Natural killer cell treated with Interleukin-12 subunit alpha and Interleukin-12 subunit beta and Interleukin-15 and Interleukin-18, amount 100 ng/mL, for 72 hours (primary cell): ENCODE results near the gene FH. TPM values are rescaled to one million over a fixed set of nuclear protein-coding genes. Genes with fewer than 3 reads are reported as not detected.

ENCODE experiments used
- ATAC-seq, 2 donors: fragments of 150-1000 bp; cut with Tn5 transposase in 1 of 2; sonication (Bioruptor Pico), chemical (Tn5 transposase) in 1 of 2; 2 replicates each; pipeline ENCODE4 v1.10.0; 2021
- DNase-seq: peaks from one replicate; pipeline ENCODE4 v3.0.0; 2022; ENCODE audit warnings: low spot score
- H3K27ac Mint-ChIP-seq, 2 donors: 1 replicate in 1 of 2; 2 replicates in 1 of 2; pipeline ENCODE4 v1.8.0; 2022; ENCODE audit warnings: mixed read lengths in 2 of 2, mild to moderate bottlenecking in 1 of 2, moderate library complexity in 1 of 2
- H3K27me3 Mint-ChIP-seq, 2 donors: 1 replicate in 1 of 2; 2 replicates in 1 of 2; pipeline ENCODE4 v1.8.0; 2022; ENCODE audit warnings: mixed read lengths in 2 of 2
- H3K36me3 Mint-ChIP-seq: one replicate; pipeline ENCODE4 v1.8.0; 2022; ENCODE audit warnings: mixed read lengths
- H3K4me1 Mint-ChIP-seq, 2 donors: 1 replicate in 1 of 2; 2 replicates in 1 of 2; pipeline ENCODE4 v1.8.0; 2022; ENCODE audit warnings: low read depth in 2 of 2, mixed read lengths in 2 of 2, mild to moderate bottlenecking in 1 of 2
- H3K4me3 Mint-ChIP-seq: one replicate; pipeline ENCODE4 v1.8.0; 2022; ENCODE audit warnings: mixed read lengths
- H3K9me3 Mint-ChIP-seq: 2 replicates; pipeline ENCODE4 v1.8.0; 2022; ENCODE audit warnings: mixed read lengths
- total RNA-seq, 2 donors: library from RNA; stranded (reverse); gene quantifications; one replicate each; pipeline ENCODE4 v1.2.3, GENCODE V29; 2022

The FH gene
- total RNA-seq, 2 donors from 2014 or later = 53.8 to 63.6 TPM

- H3K36me3 Mint-ChIP-seq = peaks cover 42% of the 10 kb centered on the region
- no peak for DNase-seq
- H3K4me1 Mint-ChIP-seq = no peaks in the 10 kb centered on the region
- no peak overlapping the region for H3K4me3 Mint-ChIP-seq
- H3K27me3 Mint-ChIP-seq = no peaks in the 10 kb centered on the region
- no peak overlapping the region for H3K27ac Mint-ChIP-seq
- H3K9me3 Mint-ChIP-seq = no peaks in the 10 kb centered on the region
- ATAC-seq = no peak
Measured at GRCh38 chr1:241499910-241500309, 19.6 kb downstream of the FH start.

- DNase-seq = no peak
- no peaks in the 10 kb centered on the region for H3K27me3 Mint-ChIP-seq
- H3K9me3 Mint-ChIP-seq = no peaks in the 10 kb centered on the region
- H3K4me1 Mint-ChIP-seq = no peaks in the 10 kb centered on the region
- H3K27ac Mint-ChIP-seq = no peak overlapping the region
- H3K36me3 Mint-ChIP-seq = peaks cover 22% of the 10 kb centered on the region
- no peak overlapping the region for H3K4me3 Mint-ChIP-seq
- ATAC-seq = no peak
Measured at GRCh38 chr1:241495741-241496140, 23.8 kb downstream of the FH start.

DNA sequence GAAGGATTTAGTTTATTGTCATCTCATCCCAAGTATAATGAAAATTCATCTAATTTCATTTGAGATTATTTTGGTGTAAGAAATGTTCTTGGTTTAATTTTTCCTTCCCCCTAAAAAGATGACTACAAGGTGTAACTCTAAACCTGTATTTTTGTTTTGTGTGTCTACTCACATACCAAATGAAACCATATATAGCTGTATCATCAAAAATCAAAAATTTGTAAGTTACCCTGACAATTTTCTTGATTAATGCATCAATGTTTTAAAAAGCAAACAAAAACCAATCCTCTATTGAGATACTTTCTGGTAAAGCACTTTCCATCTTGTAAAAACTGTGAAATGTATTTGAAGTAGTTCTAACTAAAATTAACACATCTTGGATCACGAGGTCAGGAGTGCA lies 30.8 kb downstream of the FH start:
- ATAC-seq = no peak
- DNase-seq = no peak
- H3K9me3 Mint-ChIP-seq = no peaks in the 10 kb centered on the region
- no peaks in the 10 kb centered on the region for H3K36me3 Mint-ChIP-seq
- H3K4me3 Mint-ChIP-seq = no peak overlapping the region
- H3K27ac Mint-ChIP-seq = no peak overlapping the region
- peaks cover 0 to 3% of the 10 kb centered on the region in 2 donors for H3K27me3 Mint-ChIP-seq
- H3K4me1 Mint-ChIP-seq = peaks cover 0 to 3% of the 10 kb centered on the region in 2 donors

DNA sequence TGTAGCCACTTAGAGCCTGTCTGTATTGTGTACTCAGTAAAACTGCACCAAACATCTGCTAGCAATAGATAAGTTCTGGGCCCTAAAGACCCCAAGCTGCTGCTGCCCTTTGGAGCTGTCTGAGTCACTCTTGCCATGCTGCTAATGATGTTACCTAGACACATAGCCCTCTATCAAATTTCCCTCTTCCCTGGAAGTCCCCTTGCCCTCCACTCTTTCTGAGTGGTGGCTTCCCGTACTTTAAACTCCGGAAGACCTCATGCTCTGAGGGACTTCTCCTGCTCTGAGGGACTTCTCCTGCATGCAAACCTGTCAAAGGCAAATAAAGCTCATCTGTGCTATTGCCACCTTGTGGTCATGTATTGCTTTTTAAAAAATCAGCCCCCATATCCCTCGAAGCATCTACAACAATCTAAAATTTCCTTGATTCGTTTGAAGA lies 34.0 kb downstream of the FH start:
- H3K4me1 Mint-ChIP-seq = peaks cover 0 to 3% of the 10 kb centered on the region in 2 donors
- DNase-seq (no peak), ATAC-seq (no peak)
- no peak overlapping the region for H3K4me3 Mint-ChIP-seq
- no peak overlapping the region for H3K27ac Mint-ChIP-seq
- H3K27me3 Mint-ChIP-seq = peaks cover 3 to 9% of the 10 kb centered on the region in 2 donors
- H3K9me3 Mint-ChIP-seq = no peaks in the 10 kb centered on the region
- H3K36me3 Mint-ChIP-seq = no peaks in the 10 kb centered on the region

- ATAC-seq (no peak), DNase-seq (no peak)
- no peaks in the 10 kb centered on the region for H3K9me3 Mint-ChIP-seq
- H3K27ac Mint-ChIP-seq = no peak overlapping the region
- H3K4me3 Mint-ChIP-seq = no peak overlapping the region
- peaks cover 3 to 9% of the 10 kb centered on the region in 2 donors for H3K27me3 Mint-ChIP-seq
- H3K36me3 Mint-ChIP-seq = no peaks in the 10 kb centered on the region
- H3K4me1 Mint-ChIP-seq = peaks cover 0 to 3% of the 10 kb centered on the region in 2 donors
Measured at GRCh38 chr1:241485145-241485544, 34.4 kb downstream of the FH start.

- H3K4me3 Mint-ChIP-seq = no peak overlapping the region
- H3K27me3 Mint-ChIP-seq = peaks cover 6 to 17% of the 10 kb centered on the region in 2 donors
- no peaks in the 10 kb centered on the region for H3K36me3 Mint-ChIP-seq
- no peak for ATAC-seq
- H3K9me3 Mint-ChIP-seq = no peaks in the 10 kb centered on the region
- DNase-seq = no peak
- H3K27ac Mint-ChIP-seq = no peak overlapping the region
- H3K4me1 Mint-ChIP-seq = peaks cover 0 to 3% of the 10 kb centered on the region in 2 donors
Measured at GRCh38 chr1:241482761-241483250, 36.7 kb downstream of the FH start.

DNA sequence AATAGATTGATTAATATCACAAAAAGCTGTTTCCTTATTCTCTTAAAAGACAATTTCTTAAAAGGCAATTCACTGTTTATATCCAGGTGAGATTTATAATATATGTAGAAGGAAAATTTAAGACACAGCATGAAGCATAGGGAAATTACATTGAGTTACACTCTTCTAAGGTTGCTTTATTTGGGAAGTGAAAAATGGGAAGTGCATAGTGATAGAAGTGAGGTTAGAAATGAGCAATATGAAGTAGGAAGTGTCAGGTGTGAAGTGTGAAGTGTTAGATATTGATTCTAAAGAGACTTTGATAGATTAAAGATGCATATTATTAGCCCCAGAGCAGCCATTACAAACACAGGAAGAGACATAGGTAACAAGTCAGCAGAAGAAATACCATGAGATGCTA lies 40.3 kb downstream of the FH start:
- no peak overlapping the region for H3K4me3 Mint-ChIP-seq
- no peaks in the 10 kb centered on the region for H3K9me3 Mint-ChIP-seq
- ATAC-seq (no peak), DNase-seq (no peak)
- H3K27ac Mint-ChIP-seq = no peak overlapping the region
- H3K27me3 Mint-ChIP-seq = peaks cover 4 to 17% of the 10 kb centered on the region in 2 donors
- no peaks in the 10 kb centered on the region for H3K4me1 Mint-ChIP-seq
- H3K36me3 Mint-ChIP-seq = no peaks in the 10 kb centered on the region

GRCh38 chr1:241475671-241476070 lies 43.9 kb downstream of the FH start:
- no peaks in the 10 kb centered on the region for H3K9me3 Mint-ChIP-seq
- peaks cover 7 to 9% of the 10 kb centered on the region in 2 donors for H3K27me3 Mint-ChIP-seq
- H3K36me3 Mint-ChIP-seq = no peaks in the 10 kb centered on the region
- H3K27ac Mint-ChIP-seq = no peak overlapping the region
- H3K4me3 Mint-ChIP-seq = no peak overlapping the region
- DNase-seq = no peak
- ATAC-seq = peak in 1 of 2 donors; percentile 36
- H3K4me1 Mint-ChIP-seq = no peaks in the 10 kb centered on the region

GRCh38 chr1:241473026-241473425 lies 46.5 kb downstream of the FH start:
- DNase-seq = no peak
- Mint-ChIP-seq H3K27me3 (peaks cover 6 to 7% of the 10 kb centered on the region in 2 donors), H3K4me3 (no peak overlapping the region), H3K27ac (no peak overlapping the region), H3K4me1 (no peaks in the 10 kb centered on the region), H3K9me3 (no peaks in the 10 kb centered on the region), H3K36me3 (no peaks in the 10 kb centered on the region)
- no peak for ATAC-seq

- Mint-ChIP-seq H3K27me3 (peaks cover 8 to 20% of the 10 kb centered on the region in 2 donors), H3K27ac (no peak overlapping the region), H3K4me1 (no peaks in the 10 kb centered on the region), H3K36me3 (no peaks in the 10 kb centered on the region), H3K9me3 (peaks cover 3% of the 10 kb centered on the region), H3K4me3 (no peak overlapping the region)
- DNase-seq = no peak
- no peak for ATAC-seq
Measured at GRCh38 chr1:241470908-241471590, 48.5 kb downstream of the FH start.

GRCh38 chr1:241470361-241470760 lies 49.2 kb downstream of the FH start:
- ATAC-seq (no peak), DNase-seq (no peak)
- Mint-ChIP-seq H3K27ac (no peak overlapping the region), H3K27me3 (peaks cover 8 to 20% of the 10 kb centered on the region in 2 donors), H3K36me3 (no peaks in the 10 kb centered on the region), H3K4me3 (no peak overlapping the region), H3K4me1 (no peaks in the 10 kb centered on the region), H3K9me3 (peaks cover 3% of the 10 kb centered on the region)

DNA sequence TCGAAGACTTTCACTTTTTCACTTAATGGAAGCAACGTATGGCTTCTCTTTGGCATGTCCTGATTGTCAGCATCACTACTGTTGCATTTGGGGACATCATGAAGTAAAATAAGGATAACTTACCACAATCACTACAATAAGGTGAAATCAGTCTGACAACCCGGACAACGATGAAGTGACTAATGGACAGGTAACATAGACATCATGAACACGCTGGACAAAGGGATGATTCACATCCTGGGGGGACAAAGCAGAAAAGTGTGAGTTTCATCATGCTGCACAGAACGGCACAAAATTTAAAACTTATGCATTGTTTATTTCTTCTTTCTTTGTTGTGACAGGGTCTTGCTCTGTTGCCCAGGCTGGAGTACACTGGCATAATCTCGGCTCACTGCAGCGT lies 53.9 kb downstream of the FH start:
- Mint-ChIP-seq H3K4me3 (no peak overlapping the region), H3K36me3 (no peaks in the 10 kb centered on the region), H3K27me3 (peaks cover 8 to 20% of the 10 kb centered on the region in 2 donors), H3K4me1 (no peaks in the 10 kb centered on the region), H3K27ac (no peak overlapping the region), H3K9me3 (peaks cover 6% of the 10 kb centered on the region)
- DNase-seq (no peak), ATAC-seq (no peak)

DNA sequence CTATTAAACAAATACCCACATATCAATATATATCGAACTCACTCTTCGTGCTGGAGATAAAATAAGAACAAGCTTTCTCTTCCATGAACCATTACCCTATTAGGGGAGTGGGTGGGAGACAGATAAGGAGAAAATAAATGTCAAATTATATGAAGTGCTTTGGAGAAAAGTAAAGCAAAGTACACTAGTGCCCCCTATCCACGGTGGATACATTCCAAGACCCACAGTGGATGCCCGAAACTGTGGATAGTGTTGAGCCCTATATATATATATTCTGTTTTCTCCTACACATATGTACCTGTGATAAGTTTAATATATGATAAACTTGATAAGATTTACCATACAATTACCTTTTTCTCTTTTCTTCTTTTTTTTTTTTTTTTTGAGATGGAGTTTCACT lies 54.6 kb downstream of the FH start:
- peaks cover 6% of the 10 kb centered on the region for H3K9me3 Mint-ChIP-seq
- H3K4me3 Mint-ChIP-seq = no peak overlapping the region
- no peaks in the 10 kb centered on the region for H3K36me3 Mint-ChIP-seq
- H3K4me1 Mint-ChIP-seq = no peaks in the 10 kb centered on the region
- DNase-seq (no peak), ATAC-seq (no peak)
- H3K27me3 Mint-ChIP-seq = peaks cover 7 to 18% of the 10 kb centered on the region in 2 donors
- no peak overlapping the region for H3K27ac Mint-ChIP-seq

DNA sequence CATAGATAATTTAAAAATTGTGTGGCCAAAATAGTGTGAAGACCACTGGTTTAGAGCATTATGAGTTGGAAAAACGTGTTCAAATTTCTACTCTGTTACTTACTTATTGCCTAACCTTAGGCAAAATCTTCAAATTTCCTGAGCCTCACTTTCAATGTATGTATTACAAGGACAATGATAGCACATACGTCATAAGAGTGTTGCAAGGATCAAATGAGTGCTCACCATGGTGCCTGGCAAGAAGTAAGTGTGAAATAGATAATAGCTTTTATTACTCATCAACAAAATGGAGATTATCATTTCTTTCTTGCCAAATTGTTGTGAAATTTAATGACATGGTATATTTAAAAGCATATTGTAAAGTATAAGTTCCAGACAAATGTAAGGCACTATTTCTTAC lies 57.2 kb downstream of the FH start:
- Mint-ChIP-seq H3K27me3 (peaks cover 7 to 12% of the 10 kb centered on the region in 2 donors), H3K9me3 (peaks cover 6% of the 10 kb centered on the region), H3K4me3 (no peak overlapping the region), H3K36me3 (no peaks in the 10 kb centered on the region), H3K27ac (no peak overlapping the region), H3K4me1 (no peaks in the 10 kb centered on the region)
- no peak for DNase-seq
- no peak for ATAC-seq
